HCT116 (cell line): Measurements from ENCODE around the gene SMIM8. TPM values are rescaled to one million over a fixed set of nuclear protein-coding genes. Genes with fewer than 3 reads are reported as not detected.

Experiments used
- ATAC-seq: fragments of 200-7000 bp; cut with Tn5 transposase; 2 replicates; pipeline ENCODE4 v1.9.1; 2020; ENCODE audit warnings: mild to moderate bottlenecking, moderate library complexity
- BruUV-seq: library from RNA; stranded (reverse); fragments of 400-500 nt; replicated peaks from 2 replicates; lab custom pipeline; 2021; lab: Mats Ljungman, UMichigan
- CTCF ChIA-PET: fragments of 300-600 bp; sonication (Branson Sonifier 250); formaldehyde crosslinking; loops from one replicate; lab custom pipeline; 2021; ENCODE audit warnings: antibody characterized with exemption; lab: Charles Lee
- POLR2A ChIA-PET: fragments of 300-600, 350-600 bp; sonication (Branson Sonifier 250); formaldehyde crosslinking; loops from one replicate; lab custom pipeline; 2021; ENCODE audit warnings: antibody characterized with exemption; lab: Charles Lee
- RAD21 ChIA-PET, 2 experiments: fragments of 300-600 bp; sonication (Branson Sonifier 250); formaldehyde crosslinking; loops; one replicate each; lab custom pipeline; 2023; ENCODE audit warnings: low total read pairs in 2 of 2; ENCODE audit not compliant: uncharacterized antibody in 2 of 2, unreplicated experiment in 2 of 2, low non-redundant PET in 1 of 2; lab: Charles Lee
- DNase-seq: peaks from one replicate; pipeline ENCODE4 v3.0.0-alpha.2; 2010; ENCODE audit warnings: low read depth, low spot score
- H2AFZ ChIP-seq: fragments of 200-600 bp; shearing (Covaris generic), sonication (generic); 2 replicates; pipeline ENCODE4 v1.6.1; 2017; ENCODE audit warnings: low read depth, mixed run types, mixed read lengths, antibody characterized with exemption, low read length; ENCODE audit not compliant: poor library complexity, severe bottlenecking
- H3K27ac ChIP-seq: 2 replicates; pipeline ENCODE4 v1.5.1; 2012; ENCODE audit warnings: low read depth, low read length
- H3K27me3 ChIP-seq: fragments of 200-600 bp; sonication (generic); 2 replicates; pipeline ENCODE4 v1.6.1; 2016; ENCODE audit warnings: mixed run types, low read length, mixed read lengths; ENCODE audit not compliant: insufficient read depth
- H3K36me3 ChIP-seq, 2 experiments: fragments of 200-500 bp in 1 of 2; fragments of 200-600 bp in 1 of 2; sonication (Bioruptor generic) in 1 of 2; sonication (generic) in 1 of 2; 2 replicates each; pipeline versions ENCODE4 v1.5.1 to v1.6.1; 2014 to 2016; ENCODE audit warnings: low read length in 2 of 2, inconsistent platforms in 1 of 2, mixed read lengths in 1 of 2, mixed run types in 1 of 2; ENCODE audit not compliant: insufficient read depth in 2 of 2, control insufficient read depth in 1 of 2
- H3K4me1 ChIP-seq, 2 experiments: fragments of 200-600 bp in 1 of 2; sonication (generic) in 1 of 2; 2 replicates each; pipeline versions ENCODE4 v1.5.1 to v1.6.1; 2012 to 2017; ENCODE audit warnings: low read length in 2 of 2, inconsistent platforms in 1 of 2, mild to moderate bottlenecking in 1 of 2, mixed read lengths in 1 of 2, mixed run types in 1 of 2, moderate library complexity in 1 of 2; ENCODE audit not compliant: insufficient read depth in 2 of 2, control insufficient read depth in 1 of 2
- H3K4me2 ChIP-seq: fragments of 200-600 bp; sonication (generic); 2 replicates; pipeline ENCODE4 v1.6.1; 2017; ENCODE audit warnings: mixed run types, low read length, mixed read lengths
- H3K4me3 ChIP-seq, 2 experiments: fragments of 200-600 bp in 1 of 2; sonication (generic) in 1 of 2; replicated peaks in 1 of 2; 2 replicates each; pipeline ENCODE4 v1.5.1; 2011 to 2016; ENCODE audit warnings: low read length in 2 of 2, control low read depth in 1 of 2, low read depth in 1 of 2, mild to moderate bottlenecking in 1 of 2, mixed read lengths in 1 of 2, mixed run types in 1 of 2
- H3K79me2 ChIP-seq: fragments of 200-600 bp; sonication (generic); 2 replicates; pipeline ENCODE4 v1.6.1; 2017; ENCODE audit warnings: mild to moderate bottlenecking, mixed run types, low read length, moderate library complexity, mixed read lengths; ENCODE audit not compliant: insufficient read depth
- H3K9ac ChIP-seq: fragments of 200-600 bp; sonication (generic); 2 replicates; pipeline ENCODE4 v1.6.1; 2016; ENCODE audit warnings: low read length, mixed read lengths
- H3K9me2 ChIP-seq: fragments of 200-600 bp; sonication (generic), shearing (Covaris generic); 2 replicates; pipeline ENCODE4 v1.6.1; 2017; ENCODE audit warnings: mixed run types, mild to moderate bottlenecking, moderate library complexity; ENCODE audit not compliant: insufficient read depth
- H3K9me3 ChIP-seq, 2 experiments: fragments of 200-500 bp in 1 of 2; fragments of 200-600 bp in 1 of 2; sonication (Bioruptor generic) in 1 of 2; sonication (generic) in 1 of 2; 2 replicates each; pipeline ENCODE4 v1.6.1; 2014 to 2017; ENCODE audit warnings: low read length in 2 of 2, mixed read lengths in 2 of 2, inconsistent platforms in 1 of 2, low read depth in 1 of 2, mild to moderate bottlenecking in 1 of 2, mixed run types in 1 of 2, moderate library complexity in 1 of 2; ENCODE audit not compliant: control insufficient read depth in 1 of 2, insufficient read depth in 1 of 2
- H4K20me1 ChIP-seq: fragments of 200-600 bp; sonication (generic), shearing (Covaris generic); 2 replicates; pipeline ENCODE4 v1.6.1; 2017; ENCODE audit warnings: mixed run types, mild to moderate bottlenecking, moderate library complexity; ENCODE audit not compliant: insufficient read depth
- CBX3 ChIP-seq: IDR thresholded peaks from 2 replicates; pipeline ENCODE4 v1.6.1; 2012; ENCODE audit warnings: low read depth
- CEBPB ChIP-seq: IDR thresholded peaks from 2 replicates; pipeline ENCODE4 v1.6.1; 2012; ENCODE audit warnings: low read depth
- EGR1 ChIP-seq: IDR thresholded peaks from 2 replicates; pipeline ENCODE4 v1.6.1; 2012; ENCODE audit warnings: low read depth
- ELF1 ChIP-seq: IDR thresholded peaks from 2 replicates; pipeline ENCODE4 v1.6.1; 2012; ENCODE audit warnings: low read depth, borderline replicate concordance
- EZH2 ChIP-seq: fragments of 200-600 bp; sonication (generic); IDR thresholded peaks from 2 replicates; pipeline ENCODE4 v1.6.1; 2017; ENCODE audit warnings: antibody characterized with exemption, mixed run types
- EZH2phosphoT487 ChIP-seq: fragments of 200-600 bp; IDR thresholded peaks from 2 replicates; pipeline ENCODE4 v1.6.1; 2018; ENCODE audit warnings: antibody characterized with exemption, borderline replicate concordance
- FOSL1 ChIP-seq: IDR thresholded peaks from 2 replicates; pipeline ENCODE4 v1.6.1; 2012; ENCODE audit warnings: low read depth
- JUND ChIP-seq: IDR thresholded peaks from 2 replicates; pipeline ENCODE4 v1.6.1; 2012
- POLR2A ChIP-seq: IDR thresholded peaks from 2 replicates; pipeline ENCODE4 v1.7.0; 2011; ENCODE audit warnings: borderline replicate concordance; ENCODE audit not compliant: insufficient read depth, insufficient read length; ENCODE audit errors: extremely low read depth
- RAD21 ChIP-seq: IDR thresholded peaks from 2 replicates; pipeline ENCODE4 v1.6.1; 2012; ENCODE audit warnings: low read depth, mild to moderate bottlenecking
- SP1 ChIP-seq: IDR thresholded peaks from 2 replicates; pipeline ENCODE4 v1.6.1; 2012; ENCODE audit warnings: low read depth
- SRF ChIP-seq: IDR thresholded peaks from 2 replicates; pipeline ENCODE4 v1.6.1; 2012; ENCODE audit warnings: low read depth
- TCF7L2 ChIP-seq: IDR thresholded peaks from 2 replicates; pipeline ENCODE4 v1.7.0; 2011; ENCODE audit warnings: borderline replicate concordance, inconsistent platforms; ENCODE audit not compliant: insufficient read depth, insufficient read length; ENCODE audit errors: extremely low read depth
- YY1 ChIP-seq: IDR thresholded peaks from 2 replicates; pipeline ENCODE4 v1.6.1; 2011; ENCODE audit warnings: low read length, low read depth, moderate library complexity, mild to moderate bottlenecking; ENCODE audit not compliant: insufficient replicate concordance; ENCODE audit errors: extremely low read depth
- ZFX ChIP-seq: fragments of 450-650 bp; IDR thresholded peaks from 2 replicates; pipeline ENCODE4 v1.6.1; 2017
- ZNF274 ChIP-seq: fragments of 200-500 bp; sonication (Bioruptor generic); IDR thresholded peaks from 2 replicates; pipeline ENCODE4 v1.6.1; 2014; ENCODE audit warnings: mild to moderate bottlenecking, low read depth, low read length, inconsistent platforms
- intact Hi-C: fragments of 100-400 bp; cut with micrococcal nuclease; formaldehyde crosslinking; loops from 2 replicates; pipeline ENCODE4 v1.10.0; 2022
- total RNA-seq: library from RNA; stranded (reverse); gene quantifications from one replicate; pipeline ENCODE4 v1.2.1, GENCODE V29; 2021; ENCODE audit not compliant: unreplicated experiment
- TF ChIP-seq, protein P1 (sequence below): IDR thresholded peaks from 2 replicates; pipeline ENCODE4 v1.6.1; 2012; ENCODE audit warnings: low read depth
- TF ChIP-seq, protein P2 (sequence below), 3 experiments: fragments of 200-600 bp in 1 of 3; sonication (generic) in 1 of 3; IDR thresholded peaks in 2 of 3; conservative IDR thresholded peaks in 1 of 3; 2 replicates each; pipeline ENCODE4 v1.5.1; 2012 to 2017; ENCODE audit warnings: low read depth in 2 of 3, low read length in 2 of 3, antibody characterized with exemption in 1 of 3, borderline replicate concordance in 1 of 3, control low read depth in 1 of 3, mild to moderate bottlenecking in 1 of 3, mixed read lengths in 1 of 3, mixed run types in 1 of 3, moderate library complexity in 1 of 3; ENCODE audit not compliant: insufficient read depth in 1 of 3
- TF ChIP-seq, protein P3 (sequence below): IDR thresholded peaks from 2 replicates; pipeline ENCODE4 v1.6.1; 2012
- TF ChIP-seq, protein P4 (sequence below): IDR thresholded peaks from 2 replicates; pipeline ENCODE4 v1.6.1; 2011; ENCODE audit warnings: mild to moderate bottlenecking, low read length, moderate library complexity; ENCODE audit not compliant: insufficient replicate concordance; ENCODE audit errors: extremely low read depth

The SMIM8 gene
- total RNA-seq, 1 experiment from 2014 or later, result 8.0 TPM

DNA sequence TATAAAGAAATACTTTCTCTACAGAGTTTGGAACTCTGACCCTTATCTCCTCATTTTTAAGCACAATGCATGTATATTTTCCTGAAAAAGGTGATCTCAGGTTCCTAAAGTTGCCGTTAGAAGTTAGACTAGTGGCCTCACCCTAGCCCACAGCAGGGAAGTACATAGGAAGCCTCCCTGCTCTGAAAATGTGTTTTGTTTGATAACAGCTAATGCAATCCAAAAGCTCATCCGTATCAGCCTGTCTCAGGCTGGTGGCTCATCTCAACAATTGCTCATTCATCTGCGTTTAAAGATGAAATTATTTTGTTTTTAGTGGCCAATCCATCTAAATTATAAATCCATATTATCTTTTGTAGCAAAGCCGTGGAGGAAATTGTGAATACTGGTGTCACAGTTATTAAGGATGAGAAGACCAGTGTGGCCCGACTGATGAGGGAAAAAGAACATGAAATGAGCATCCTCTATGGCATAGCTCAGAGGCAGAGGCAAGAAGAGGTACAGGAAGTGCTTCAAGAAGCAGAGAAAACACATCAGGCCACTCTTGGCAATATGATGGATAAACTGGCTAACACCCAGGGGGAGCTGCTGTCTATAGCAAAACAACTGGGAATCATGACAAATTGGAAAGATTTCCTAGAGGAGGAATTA is 42.3 kb downstream of the SMIM8 start:
- ChIA-PET CTCF (no interaction called here), POLR2A (no interaction called here)
- H3K27ac ChIP-seq, result no peak overlapping the region

More for the DNA sequence above, 42.3 kb downstream of the SMIM8 start:
- Histone ChIP-seq H4K20me1 (no peaks in the 10 kb centered on the region), H3K4me1 (no peaks in the 10 kb centered on the region), H3K9ac (no peak overlapping the region), H3K36me3 (no peaks in the 10 kb centered on the region), H3K4me3 (no peak overlapping the region)
- DNase-seq, result no peak
- RAD21 ChIA-PET, result no interaction called here
- no TSS peak for BruUV-seq
- TF ChIP-seq ELF1 (no peak), SP1 (no peak), RAD21 (no peak), ZNF274 (no peak), YY1 (no peak), EZH2phosphoT487 (no peak), CBX3 (no peak), ZFX (no peak), EGR1 (no peak), TCF7L2 (no peak), POLR2A (no peak), JUND (no peak), FOSL1 (no peak), EZH2 (no peak), CEBPB (no peak), SRF (no peak)
- TF ChIP-seq, protein P1, sequence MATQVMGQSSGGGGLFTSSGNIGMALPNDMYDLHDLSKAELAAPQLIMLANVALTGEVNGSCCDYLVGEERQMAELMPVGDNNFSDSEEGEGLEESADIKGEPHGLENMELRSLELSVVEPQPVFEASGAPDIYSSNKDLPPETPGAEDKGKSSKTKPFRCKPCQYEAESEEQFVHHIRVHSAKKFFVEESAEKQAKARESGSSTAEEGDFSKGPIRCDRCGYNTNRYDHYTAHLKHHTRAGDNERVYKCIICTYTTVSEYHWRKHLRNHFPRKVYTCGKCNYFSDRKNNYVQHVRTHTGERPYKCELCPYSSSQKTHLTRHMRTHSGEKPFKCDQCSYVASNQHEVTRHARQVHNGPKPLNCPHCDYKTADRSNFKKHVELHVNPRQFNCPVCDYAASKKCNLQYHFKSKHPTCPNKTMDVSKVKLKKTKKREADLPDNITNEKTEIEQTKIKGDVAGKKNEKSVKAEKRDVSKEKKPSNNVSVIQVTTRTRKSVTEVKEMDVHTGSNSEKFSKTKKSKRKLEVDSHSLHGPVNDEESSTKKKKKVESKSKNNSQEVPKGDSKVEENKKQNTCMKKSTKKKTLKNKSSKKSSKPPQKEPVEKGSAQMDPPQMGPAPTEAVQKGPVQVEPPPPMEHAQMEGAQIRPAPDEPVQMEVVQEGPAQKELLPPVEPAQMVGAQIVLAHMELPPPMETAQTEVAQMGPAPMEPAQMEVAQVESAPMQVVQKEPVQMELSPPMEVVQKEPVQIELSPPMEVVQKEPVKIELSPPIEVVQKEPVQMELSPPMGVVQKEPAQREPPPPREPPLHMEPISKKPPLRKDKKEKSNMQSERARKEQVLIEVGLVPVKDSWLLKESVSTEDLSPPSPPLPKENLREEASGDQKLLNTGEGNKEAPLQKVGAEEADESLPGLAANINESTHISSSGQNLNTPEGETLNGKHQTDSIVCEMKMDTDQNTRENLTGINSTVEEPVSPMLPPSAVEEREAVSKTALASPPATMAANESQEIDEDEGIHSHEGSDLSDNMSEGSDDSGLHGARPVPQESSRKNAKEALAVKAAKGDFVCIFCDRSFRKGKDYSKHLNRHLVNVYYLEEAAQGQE, result no peak
- TF ChIP-seq, protein P2, sequence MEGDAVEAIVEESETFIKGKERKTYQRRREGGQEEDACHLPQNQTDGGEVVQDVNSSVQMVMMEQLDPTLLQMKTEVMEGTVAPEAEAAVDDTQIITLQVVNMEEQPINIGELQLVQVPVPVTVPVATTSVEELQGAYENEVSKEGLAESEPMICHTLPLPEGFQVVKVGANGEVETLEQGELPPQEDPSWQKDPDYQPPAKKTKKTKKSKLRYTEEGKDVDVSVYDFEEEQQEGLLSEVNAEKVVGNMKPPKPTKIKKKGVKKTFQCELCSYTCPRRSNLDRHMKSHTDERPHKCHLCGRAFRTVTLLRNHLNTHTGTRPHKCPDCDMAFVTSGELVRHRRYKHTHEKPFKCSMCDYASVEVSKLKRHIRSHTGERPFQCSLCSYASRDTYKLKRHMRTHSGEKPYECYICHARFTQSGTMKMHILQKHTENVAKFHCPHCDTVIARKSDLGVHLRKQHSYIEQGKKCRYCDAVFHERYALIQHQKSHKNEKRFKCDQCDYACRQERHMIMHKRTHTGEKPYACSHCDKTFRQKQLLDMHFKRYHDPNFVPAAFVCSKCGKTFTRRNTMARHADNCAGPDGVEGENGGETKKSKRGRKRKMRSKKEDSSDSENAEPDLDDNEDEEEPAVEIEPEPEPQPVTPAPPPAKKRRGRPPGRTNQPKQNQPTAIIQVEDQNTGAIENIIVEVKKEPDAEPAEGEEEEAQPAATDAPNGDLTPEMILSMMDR (IDR thresholded peaks at IDR 0.05 in 2 of 3, conservative IDR thresholded peaks at IDR 0.05 in 1 of 3; ENCODE audit: borderline replicate concordance in 1 of 3, insufficient read depth in 1 of 3, low read depth in 2 of 3, low read length in 2 of 3), result no peak
- TF ChIP-seq, protein P3, sequence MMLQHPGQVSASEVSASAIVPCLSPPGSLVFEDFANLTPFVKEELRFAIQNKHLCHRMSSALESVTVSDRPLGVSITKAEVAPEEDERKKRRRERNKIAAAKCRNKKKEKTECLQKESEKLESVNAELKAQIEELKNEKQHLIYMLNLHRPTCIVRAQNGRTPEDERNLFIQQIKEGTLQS, result no peak
- TF ChIP-seq, protein P4, sequence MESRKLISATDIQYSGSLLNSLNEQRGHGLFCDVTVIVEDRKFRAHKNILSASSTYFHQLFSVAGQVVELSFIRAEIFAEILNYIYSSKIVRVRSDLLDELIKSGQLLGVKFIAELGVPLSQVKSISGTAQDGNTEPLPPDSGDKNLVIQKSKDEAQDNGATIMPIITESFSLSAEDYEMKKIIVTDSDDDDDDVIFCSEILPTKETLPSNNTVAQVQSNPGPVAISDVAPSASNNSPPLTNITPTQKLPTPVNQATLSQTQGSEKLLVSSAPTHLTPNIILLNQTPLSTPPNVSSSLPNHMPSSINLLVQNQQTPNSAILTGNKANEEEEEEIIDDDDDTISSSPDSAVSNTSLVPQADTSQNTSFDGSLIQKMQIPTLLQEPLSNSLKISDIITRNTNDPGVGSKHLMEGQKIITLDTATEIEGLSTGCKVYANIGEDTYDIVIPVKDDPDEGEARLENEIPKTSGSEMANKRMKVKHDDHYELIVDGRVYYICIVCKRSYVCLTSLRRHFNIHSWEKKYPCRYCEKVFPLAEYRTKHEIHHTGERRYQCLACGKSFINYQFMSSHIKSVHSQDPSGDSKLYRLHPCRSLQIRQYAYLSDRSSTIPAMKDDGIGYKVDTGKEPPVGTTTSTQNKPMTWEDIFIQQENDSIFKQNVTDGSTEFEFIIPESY, result no peak
- TF ChIP-seq, all 23 proteins: peak for 0
- H3K27me3 ChIP-seq, result no peaks in the 10 kb centered on the region
- no peaks in the 10 kb centered on the region for H3K9me2 ChIP-seq
- no peaks in the 10 kb centered on the region for H3K9me3 ChIP-seq
- no peaks in the 10 kb centered on the region for H3K79me2 ChIP-seq
- intact Hi-C loops, result no loop called here
- H3K4me2 ChIP-seq, result no peak overlapping the region
- ATAC-seq, result no peak
- no peak overlapping the region for H2AFZ ChIP-seq
